ENCODE measurements around the gene FARP1.

DNA sequence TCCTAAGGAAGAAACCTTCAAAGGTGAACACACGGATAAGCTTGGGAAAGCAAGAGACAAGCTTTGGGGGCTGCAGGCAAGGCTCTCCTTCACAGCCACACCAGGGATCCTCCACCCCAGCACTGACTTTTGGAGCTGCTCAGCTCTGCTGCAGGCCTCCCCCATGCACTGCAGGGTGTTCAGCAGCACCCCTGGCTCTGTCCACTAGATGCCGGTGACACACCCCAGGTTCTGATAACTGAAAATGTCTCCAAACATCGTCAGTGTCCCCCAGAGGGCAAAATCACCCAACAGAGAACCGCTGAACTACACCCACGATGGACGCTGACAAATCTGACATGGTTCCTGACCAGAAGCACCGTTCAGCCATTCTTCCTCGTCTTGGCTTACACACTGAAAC is 343.5 kb downstream of the FARP1 start:
- TF ChIP-seq, protein P1, sequence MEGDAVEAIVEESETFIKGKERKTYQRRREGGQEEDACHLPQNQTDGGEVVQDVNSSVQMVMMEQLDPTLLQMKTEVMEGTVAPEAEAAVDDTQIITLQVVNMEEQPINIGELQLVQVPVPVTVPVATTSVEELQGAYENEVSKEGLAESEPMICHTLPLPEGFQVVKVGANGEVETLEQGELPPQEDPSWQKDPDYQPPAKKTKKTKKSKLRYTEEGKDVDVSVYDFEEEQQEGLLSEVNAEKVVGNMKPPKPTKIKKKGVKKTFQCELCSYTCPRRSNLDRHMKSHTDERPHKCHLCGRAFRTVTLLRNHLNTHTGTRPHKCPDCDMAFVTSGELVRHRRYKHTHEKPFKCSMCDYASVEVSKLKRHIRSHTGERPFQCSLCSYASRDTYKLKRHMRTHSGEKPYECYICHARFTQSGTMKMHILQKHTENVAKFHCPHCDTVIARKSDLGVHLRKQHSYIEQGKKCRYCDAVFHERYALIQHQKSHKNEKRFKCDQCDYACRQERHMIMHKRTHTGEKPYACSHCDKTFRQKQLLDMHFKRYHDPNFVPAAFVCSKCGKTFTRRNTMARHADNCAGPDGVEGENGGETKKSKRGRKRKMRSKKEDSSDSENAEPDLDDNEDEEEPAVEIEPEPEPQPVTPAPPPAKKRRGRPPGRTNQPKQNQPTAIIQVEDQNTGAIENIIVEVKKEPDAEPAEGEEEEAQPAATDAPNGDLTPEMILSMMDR (IDR thresholded peaks at IDR 0.05), result no peak
- TF ChIP-seq POLR2A (IDR thresholded peaks at IDR 0.05), result no peak
